ENCODE measurements around the gene MID1.

MID1 gene

GRCh38 chrX:10620121-10620699, at the start of gene MID1:
Gene MID1, minus strand, starts transcription at chrX:10620585. Its CDS starts 53,038 bp downstream, at chrX:10567547.
- DNase-seq (ENCODE audit: low spot score) = peak; percentile 72

GRCh38 chrX:10667143-10667542, 46.8 kb upstream of the MID1 start:
- no peak for DNase-seq (ENCODE audit: low spot score)

GRCh38 chrX:10666102-10666501, 45.7 kb upstream of the MID1 start:
- no peak for DNase-seq (ENCODE audit: low spot score)

DNA sequence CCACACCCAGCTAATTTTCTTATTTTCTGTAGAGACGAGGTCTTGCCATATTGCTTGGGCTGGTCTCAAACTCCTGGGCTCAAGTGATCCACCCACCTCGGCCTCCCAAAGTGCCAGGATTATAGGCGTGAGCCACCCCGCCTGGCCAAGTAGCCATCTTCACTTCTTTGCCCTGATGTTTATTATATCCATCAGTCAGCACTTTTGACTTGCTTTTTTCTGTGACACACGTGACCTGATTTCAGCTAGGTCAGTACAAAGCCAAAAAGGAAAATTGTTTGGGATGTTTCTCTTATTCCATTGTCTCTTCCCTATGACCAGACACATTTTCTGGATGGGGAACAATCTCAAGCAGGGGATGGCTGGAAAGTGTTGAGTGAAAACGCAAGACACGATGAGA, 45.3 kb upstream of the MID1 start:
- no peak for DNase-seq (ENCODE audit: low spot score)

DNA sequence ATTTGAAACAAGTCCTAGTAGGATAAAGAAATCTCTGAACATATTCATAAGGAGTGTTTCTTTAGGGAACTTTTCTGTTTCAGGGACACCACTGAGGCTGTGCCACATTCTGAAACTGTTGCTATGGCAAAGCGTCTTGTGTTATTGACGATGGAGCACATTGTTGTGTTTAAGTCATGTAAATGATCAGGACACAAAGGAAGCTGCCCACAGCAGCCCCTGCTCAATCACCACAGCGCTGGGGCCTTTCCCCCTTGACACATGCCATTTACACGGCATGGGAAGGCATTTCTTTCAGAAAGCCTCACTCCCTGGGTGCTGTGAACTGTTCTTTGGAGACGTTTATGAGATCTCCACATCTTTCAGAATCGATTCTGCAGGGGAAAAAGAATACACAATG, 39.8 kb upstream of the MID1 start:
- DNase-seq (ENCODE audit: low spot score) = no peak

GRCh38 chrX:10656214-10656613, 35.8 kb upstream of the MID1 start:
- peak; percentile 94 for DNase-seq (ENCODE audit: low spot score)

GRCh38 chrX:10654960-10655359, 34.6 kb upstream of the MID1 start:
- no peak for DNase-seq (ENCODE audit: low spot score)

- no peak for DNase-seq (ENCODE audit: low spot score)
These were observed 32.9 kb upstream of the MID1 start for GRCh38 chrX:10653302-10653701.

- no peak for DNase-seq (ENCODE audit: low spot score)
These were observed 28.9 kb upstream of the MID1 start for GRCh38 chrX:10649265-10649664.

DNA sequence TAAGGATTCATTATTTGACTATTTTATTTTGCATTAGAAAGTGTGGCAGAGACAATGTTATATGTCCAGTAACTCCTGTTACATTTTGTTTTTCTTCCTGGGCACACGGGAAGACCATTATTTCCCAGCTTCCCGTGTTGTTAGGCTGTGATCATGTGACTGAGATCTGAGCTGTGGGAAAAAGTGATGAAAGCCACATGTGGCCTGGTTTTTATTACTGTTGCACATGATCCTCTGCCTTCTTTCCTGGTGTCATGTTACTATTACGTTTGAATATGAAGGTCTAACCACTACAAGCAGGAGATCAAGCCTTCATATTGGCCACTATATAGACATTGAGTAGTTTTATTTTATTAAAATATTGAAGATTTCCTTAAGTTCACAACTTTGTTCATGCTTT, 28.2 kb upstream of the MID1 start:
- no peak for DNase-seq (ENCODE audit: low spot score)

GRCh38 chrX:10636851-10637250, 16.5 kb upstream of the MID1 start:
- no peak for DNase-seq (ENCODE audit: low spot score)

DNA sequence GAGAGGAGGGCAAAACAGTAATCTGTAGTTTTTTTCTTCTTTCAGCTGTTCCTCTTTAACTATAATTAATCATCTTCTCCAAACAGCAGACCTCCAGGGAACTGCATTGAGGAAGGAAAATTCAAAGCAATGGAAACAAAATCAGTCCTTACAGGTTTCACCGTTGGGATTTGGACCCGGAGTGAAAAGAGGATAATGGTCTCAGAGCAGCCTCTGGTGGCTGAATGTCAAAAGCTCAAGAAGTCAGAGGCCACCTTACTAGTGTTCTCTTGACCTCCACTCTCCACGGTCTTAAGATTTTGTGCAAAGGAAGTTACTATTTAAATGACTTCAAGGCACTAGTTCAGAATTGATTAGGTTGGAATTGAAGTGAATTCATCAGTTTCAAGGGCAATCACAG, 16.0 kb upstream of the MID1 start:
- peak; percentile 58 for DNase-seq (ENCODE audit: low spot score)

DNA sequence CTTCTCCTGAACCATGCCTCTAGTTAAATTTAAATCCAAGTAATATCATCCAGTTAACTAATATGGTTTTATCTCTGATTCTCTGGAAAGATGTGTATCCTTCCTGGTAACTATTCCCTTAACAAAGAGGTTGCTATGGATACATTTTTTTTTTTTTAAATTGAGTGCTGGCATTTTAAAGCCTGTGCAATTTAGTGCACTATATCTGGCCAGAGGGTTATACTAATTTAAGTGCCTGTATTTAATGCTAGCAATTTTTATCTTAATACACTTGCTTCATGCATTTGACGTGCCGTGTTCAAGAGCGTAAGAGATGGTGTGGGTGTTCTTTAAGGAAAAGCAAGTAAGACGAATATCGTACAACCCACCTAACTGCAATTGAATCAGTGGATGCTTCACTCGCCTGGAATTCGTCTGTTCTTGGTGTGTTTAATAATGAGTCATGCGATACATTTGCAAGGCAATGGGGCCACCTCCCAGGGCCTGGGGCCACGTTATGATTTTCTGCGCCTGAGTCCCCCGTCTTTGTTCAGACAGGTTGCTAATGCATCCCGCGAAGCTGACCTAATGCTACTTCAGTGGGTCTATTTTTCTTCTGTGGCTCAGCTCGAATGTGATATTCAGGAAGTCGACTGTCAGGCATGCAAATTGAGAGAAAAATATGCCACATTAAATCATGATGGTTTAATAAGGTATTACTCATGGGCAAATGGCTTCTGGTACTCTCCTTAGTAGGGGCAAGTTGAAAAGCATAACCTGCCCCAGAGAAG, 14.2 kb upstream of the MID1 start:
- no peak for DNase-seq (ENCODE audit: low spot score)

GRCh38 chrX:10633722-10634121, 13.3 kb upstream of the MID1 start:
- no peak for DNase-seq (ENCODE audit: low spot score)

- DNase-seq (ENCODE audit: low spot score) = no peak
These were observed 11.2 kb upstream of the MID1 start for GRCh38 chrX:10631416-10632145.

- no peak for DNase-seq (ENCODE audit: low spot score)
These were observed 9.9 kb upstream of the MID1 start for GRCh38 chrX:10630320-10630719.

GRCh38 chrX:10629905-10630304, 9.5 kb upstream of the MID1 start:
- DNase-seq (ENCODE audit: low spot score) = no peak

DNA sequence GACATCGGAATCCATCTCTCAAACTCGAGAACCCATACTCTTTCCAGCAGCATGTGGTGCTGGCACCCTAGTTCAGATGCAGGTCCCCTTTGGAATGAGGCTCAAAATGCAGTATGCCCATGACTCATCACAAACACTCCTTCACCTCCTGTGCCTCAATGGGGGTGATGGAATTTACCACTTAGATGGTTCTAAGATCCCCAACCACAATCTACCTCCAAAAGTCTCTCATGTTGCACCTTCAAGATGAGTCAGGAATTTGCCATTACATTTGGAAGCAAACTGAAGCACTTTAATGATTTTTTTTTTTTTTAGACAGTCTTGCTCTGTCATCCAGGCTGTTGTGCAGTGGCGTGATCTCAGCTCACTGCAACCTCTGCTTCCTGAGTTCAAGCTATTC, 8.5 kb upstream of the MID1 start:
- DNase-seq (ENCODE audit: low spot score) = no peak

GRCh38 chrX:10622197-10622596, 1.8 kb upstream of the MID1 start:
- no peak for DNase-seq (ENCODE audit: low spot score)

GRCh38 chrX:10619425-10620046, 849 bp downstream of the MID1 start:
- peak; percentile 32 for DNase-seq (ENCODE audit: low spot score)

DNA sequence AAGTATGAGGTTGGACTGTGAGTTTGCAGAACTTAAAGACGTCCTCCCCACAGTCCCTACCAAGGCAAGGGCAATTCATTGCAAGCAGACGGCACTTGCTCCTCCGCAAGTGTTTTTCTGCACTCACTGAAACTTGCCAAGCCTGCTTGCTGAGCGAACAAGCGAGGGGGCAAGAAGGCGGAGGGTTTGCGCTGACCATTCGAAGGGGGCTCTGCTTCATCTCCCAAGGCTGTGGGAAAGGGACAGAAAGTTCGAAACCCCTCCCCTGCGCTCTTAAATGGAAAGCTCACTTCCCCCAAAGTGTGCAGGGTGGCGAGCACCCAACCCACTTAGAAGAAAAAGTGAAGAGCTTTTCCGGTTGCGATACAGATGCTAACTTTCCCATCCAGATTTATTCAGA, 1.4 kb downstream of the MID1 start:
- DNase-seq (ENCODE audit: low spot score) = no peak

DNA sequence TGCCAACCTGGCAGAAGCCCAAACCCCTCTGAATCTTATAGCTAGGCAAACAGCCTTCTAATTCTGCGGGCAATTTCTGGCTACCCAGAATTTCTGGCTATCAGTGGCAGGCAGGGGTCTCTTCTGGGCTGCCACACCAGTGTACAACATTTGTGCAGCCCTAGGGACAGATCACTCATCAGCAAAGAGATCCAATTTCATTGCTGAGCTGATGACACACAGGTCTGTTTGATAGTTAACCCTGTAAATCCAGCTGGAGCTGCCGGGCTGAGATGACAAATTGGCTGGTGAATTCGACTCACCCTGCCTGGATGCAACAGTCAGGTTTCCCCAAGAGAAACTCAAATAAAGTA, 2.4 kb downstream of the MID1 start:
- no peak for DNase-seq (ENCODE audit: low spot score)
